ENCODE measurements around the gene SEMA4C.

SEMA4C gene

DNA sequence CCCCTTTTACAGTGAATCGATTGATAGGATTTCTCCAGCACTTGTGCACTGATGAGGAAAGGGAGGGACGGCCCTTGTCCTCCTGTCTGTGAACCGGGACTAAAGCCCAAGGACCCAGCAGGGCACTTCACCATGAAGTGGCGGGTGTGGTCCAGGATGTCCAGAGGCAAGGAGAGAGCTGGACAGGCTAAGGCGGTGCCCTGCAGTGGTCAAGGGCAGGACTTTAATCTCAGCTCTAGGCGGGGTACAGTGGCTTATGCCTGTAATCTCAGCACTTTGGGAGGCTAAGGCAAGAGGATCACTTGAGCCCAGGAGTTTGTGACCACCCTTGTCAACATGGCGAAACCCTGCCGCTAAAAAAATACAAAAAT lies 28.2 kb upstream of the SEMA4C start:
- H3K9ac ChIP-seq (ENCODE audit: low read length in 5 of 5) = no peak overlapping the region
- no peaks in the 10 kb centered on the region for H3K9me3 ChIP-seq (ENCODE audit: control insufficient read depth in 5 of 5, low read length in 5 of 5)
- no peak overlapping the region for H3K4me3 ChIP-seq (ENCODE audit: low read depth in 1 of 5, low read length in 5 of 5)
- H3K27me3 ChIP-seq (ENCODE audit: control insufficient read depth in 5 of 5, insufficient read depth in 4 of 5, low read length in 5 of 5) = no peaks in the 10 kb centered on the region
- H3K36me3 ChIP-seq (ENCODE audit: control insufficient read depth in 5 of 5, insufficient read depth in 5 of 5, low read length in 5 of 5) = no peaks in the 10 kb centered on the region
- H3K4me1 ChIP-seq (ENCODE audit: control insufficient read depth in 5 of 5, insufficient read depth in 5 of 5, low read length in 5 of 5) = peaks cover 0 to 6% (median 2%) of the 10 kb centered on the region in 5 donors
- no peak overlapping the region for H3K27ac ChIP-seq (ENCODE audit: low read depth, low read length)

DNA sequence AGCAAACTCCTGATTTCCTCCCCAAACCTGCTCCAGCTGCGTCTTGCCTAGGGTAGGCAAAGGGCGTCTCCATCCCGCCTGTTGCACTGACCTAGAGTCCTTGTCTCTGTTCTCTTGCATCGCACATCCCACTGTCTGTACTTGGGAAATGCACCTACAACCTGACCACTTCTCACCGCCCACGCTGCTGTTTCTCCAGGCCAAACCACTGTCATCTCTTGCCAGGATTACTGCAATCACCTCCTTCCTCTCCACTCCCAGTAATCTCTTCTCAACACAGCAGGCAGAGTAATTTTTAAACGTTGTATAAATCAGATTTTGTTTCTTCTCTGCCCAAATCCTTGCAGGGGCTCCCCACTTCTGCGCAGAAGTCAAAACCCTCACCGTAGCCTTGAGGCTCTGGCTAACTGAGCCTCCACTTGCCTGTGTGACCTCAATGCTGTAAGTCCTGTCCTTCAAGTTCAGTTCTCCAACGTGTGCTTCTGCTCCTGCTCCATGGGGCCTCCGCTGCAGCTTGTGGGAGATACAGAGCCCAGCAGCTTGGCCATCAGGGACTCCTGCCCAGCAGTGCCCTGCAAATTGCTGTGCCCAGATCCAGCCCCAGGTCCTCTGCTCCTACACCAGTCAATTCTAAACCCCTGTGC lies 27.7 kb upstream of the SEMA4C start:
- Histone ChIP-seq H3K27ac (ENCODE audit: low read depth, low read length) (no peak overlapping the region), H3K4me1 (ENCODE audit: control insufficient read depth in 5 of 5, insufficient read depth in 5 of 5, low read length in 5 of 5) (peaks cover 0 to 7% (median 4%) of the 10 kb centered on the region in 5 donors), H3K9me3 (ENCODE audit: control insufficient read depth in 5 of 5, low read length in 5 of 5) (no peaks in the 10 kb centered on the region), H3K27me3 (ENCODE audit: control insufficient read depth in 5 of 5, insufficient read depth in 4 of 5, low read length in 5 of 5) (no peaks in the 10 kb centered on the region), H3K36me3 (ENCODE audit: control insufficient read depth in 5 of 5, insufficient read depth in 5 of 5, low read length in 5 of 5) (no peaks in the 10 kb centered on the region), H3K4me3 (ENCODE audit: low read depth in 1 of 5, low read length in 5 of 5) (no peak overlapping the region), H3K9ac (ENCODE audit: low read length in 5 of 5) (no peak overlapping the region)

DNA sequence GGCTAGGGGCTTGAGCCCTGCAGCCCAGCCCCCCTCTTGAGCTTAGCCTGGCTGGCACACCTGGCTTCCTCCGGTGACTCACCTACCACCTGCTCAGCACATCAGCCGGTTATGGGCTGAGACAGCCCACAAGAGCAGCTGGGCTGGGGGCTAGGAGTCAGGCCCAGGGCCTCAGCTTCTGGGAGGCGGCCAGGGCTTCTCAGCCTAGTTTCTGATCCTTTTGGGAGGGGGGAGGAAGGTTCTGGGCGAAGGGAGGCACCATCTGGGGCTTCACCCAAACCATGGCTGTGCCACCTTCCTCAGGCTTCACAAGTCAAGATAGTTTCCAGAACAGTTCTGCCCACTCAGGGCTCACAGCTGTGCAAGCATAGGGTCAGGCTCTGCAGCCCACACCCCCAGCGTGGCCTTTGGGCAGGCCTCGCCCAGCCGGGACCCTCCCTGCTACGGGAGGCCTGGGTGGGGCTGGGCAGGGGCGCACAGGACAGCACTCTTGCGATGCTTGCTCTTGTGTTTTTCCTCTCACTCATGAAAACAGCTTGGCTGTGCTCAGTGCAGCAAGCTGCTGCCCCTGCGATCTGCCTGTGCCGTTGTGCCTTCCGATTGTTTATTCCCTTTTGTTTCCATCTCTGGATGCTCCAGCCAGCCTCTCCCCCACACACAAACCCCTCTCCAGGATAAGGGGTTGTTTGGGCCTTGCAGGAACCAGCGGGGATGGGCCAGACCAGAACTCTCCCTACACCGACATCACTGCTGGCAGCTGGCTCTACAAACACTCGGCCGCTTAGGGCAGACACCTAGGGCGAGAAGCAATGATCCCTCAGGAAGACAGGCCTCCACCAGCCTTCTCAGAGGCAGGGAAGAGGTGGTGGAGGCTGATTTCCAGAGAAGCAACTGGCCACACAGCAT lies 26.1 kb upstream of the SEMA4C start:
- peaks cover 3 to 23% (median 15%) of the 10 kb centered on the region in 5 donors for H3K4me1 ChIP-seq (ENCODE audit: control insufficient read depth in 5 of 5, insufficient read depth in 5 of 5, low read length in 5 of 5)
- no peaks in the 10 kb centered on the region for H3K36me3 ChIP-seq (ENCODE audit: control insufficient read depth in 5 of 5, insufficient read depth in 5 of 5, low read length in 5 of 5)
- no peak overlapping the region for H3K9ac ChIP-seq (ENCODE audit: low read length in 5 of 5)
- H3K27ac ChIP-seq (ENCODE audit: low read depth, low read length) = no peak overlapping the region
- H3K4me3 ChIP-seq (ENCODE audit: low read depth in 1 of 5, low read length in 5 of 5) = no peak overlapping the region
- no peaks in the 10 kb centered on the region for H3K9me3 ChIP-seq (ENCODE audit: control insufficient read depth in 5 of 5, low read length in 5 of 5)
- no peaks in the 10 kb centered on the region for H3K27me3 ChIP-seq (ENCODE audit: control insufficient read depth in 5 of 5, insufficient read depth in 4 of 5, low read length in 5 of 5)

DNA sequence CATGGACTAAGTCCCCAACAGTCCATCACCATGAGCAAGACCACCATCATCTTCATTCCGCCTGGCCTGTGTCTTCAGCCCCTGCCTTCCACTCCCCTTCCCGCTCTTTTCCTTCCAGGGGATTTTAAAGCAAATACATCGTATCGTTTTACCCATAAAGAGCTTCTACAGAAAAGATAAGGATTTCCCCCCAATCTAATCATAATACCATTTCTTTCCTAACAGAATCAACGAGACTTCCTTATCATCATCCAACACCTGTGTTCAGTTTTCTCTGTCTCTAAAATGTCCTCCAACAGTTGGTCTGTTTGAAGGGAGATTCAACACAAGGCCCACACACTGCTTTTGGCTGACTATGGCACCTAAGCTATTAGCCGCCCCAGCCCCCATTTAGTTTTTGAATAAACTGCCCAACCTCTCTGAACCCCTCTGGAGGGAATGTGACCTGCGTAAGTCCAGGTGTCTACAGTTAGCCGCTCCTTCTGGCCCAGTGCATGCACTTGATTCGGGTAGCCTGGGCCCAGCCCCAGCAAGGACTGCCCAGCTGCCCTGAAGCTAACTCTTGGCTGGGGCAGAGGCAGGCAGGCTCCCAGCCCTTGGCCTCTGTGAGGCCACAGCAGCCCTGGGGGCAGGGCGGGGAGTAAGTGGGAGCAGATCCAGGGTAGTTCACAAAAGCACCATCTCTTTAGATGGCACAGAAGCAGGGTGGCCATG lies 25.3 kb upstream of the SEMA4C start:
- H3K9ac ChIP-seq (ENCODE audit: low read length in 5 of 5) = no peak overlapping the region
- peaks cover 5 to 31% (median 17%) of the 10 kb centered on the region in 5 donors for H3K4me1 ChIP-seq (ENCODE audit: control insufficient read depth in 5 of 5, insufficient read depth in 5 of 5, low read length in 5 of 5)

DNA sequence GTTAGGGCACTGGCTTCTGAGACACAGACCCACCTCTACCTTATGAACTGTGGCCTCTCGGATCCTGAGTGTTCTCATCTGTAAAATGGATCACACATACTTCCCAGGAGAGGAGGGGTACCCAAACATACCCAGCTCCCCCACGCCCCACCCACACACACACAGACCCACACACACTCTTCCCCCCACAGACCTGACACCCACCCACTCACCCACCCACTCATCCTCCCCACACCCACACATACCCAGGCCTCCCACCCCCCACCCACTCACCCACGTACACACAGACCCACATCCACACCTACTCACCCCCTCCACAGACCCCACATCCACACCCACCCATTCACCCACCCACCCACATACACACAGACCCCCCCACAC lies 24.3 kb upstream of the SEMA4C start:
- peaks cover 5 to 32% (median 17%) of the 10 kb centered on the region in 5 donors for H3K4me1 ChIP-seq (ENCODE audit: control insufficient read depth in 5 of 5, insufficient read depth in 5 of 5, low read length in 5 of 5)
- no peak overlapping the region for H3K4me3 ChIP-seq (ENCODE audit: low read depth in 1 of 5, low read length in 5 of 5)
- no peaks in the 10 kb centered on the region for H3K9me3 ChIP-seq (ENCODE audit: control insufficient read depth in 5 of 5, low read length in 5 of 5)
- no peak overlapping the region for H3K9ac ChIP-seq (ENCODE audit: low read length in 5 of 5)
- H3K27ac ChIP-seq (ENCODE audit: low read depth, low read length) = no peak overlapping the region
- H3K36me3 ChIP-seq (ENCODE audit: control insufficient read depth in 5 of 5, insufficient read depth in 5 of 5, low read length in 5 of 5) = no peaks in the 10 kb centered on the region
- H3K27me3 ChIP-seq (ENCODE audit: control insufficient read depth in 5 of 5, insufficient read depth in 4 of 5, low read length in 5 of 5) = no peaks in the 10 kb centered on the region

More for the DNA sequence above, 25.3 kb upstream of the SEMA4C start:
- H3K9me3 ChIP-seq (ENCODE audit: control insufficient read depth in 5 of 5, low read length in 5 of 5) = no peaks in the 10 kb centered on the region
- H3K27ac ChIP-seq (ENCODE audit: low read depth, low read length) = no peak overlapping the region
- H3K27me3 ChIP-seq (ENCODE audit: control insufficient read depth in 5 of 5, insufficient read depth in 4 of 5, low read length in 5 of 5) = no peaks in the 10 kb centered on the region
- H3K36me3 ChIP-seq (ENCODE audit: control insufficient read depth in 5 of 5, insufficient read depth in 5 of 5, low read length in 5 of 5) = no peaks in the 10 kb centered on the region
- no peak overlapping the region for H3K4me3 ChIP-seq (ENCODE audit: low read depth in 1 of 5, low read length in 5 of 5)

DNA sequence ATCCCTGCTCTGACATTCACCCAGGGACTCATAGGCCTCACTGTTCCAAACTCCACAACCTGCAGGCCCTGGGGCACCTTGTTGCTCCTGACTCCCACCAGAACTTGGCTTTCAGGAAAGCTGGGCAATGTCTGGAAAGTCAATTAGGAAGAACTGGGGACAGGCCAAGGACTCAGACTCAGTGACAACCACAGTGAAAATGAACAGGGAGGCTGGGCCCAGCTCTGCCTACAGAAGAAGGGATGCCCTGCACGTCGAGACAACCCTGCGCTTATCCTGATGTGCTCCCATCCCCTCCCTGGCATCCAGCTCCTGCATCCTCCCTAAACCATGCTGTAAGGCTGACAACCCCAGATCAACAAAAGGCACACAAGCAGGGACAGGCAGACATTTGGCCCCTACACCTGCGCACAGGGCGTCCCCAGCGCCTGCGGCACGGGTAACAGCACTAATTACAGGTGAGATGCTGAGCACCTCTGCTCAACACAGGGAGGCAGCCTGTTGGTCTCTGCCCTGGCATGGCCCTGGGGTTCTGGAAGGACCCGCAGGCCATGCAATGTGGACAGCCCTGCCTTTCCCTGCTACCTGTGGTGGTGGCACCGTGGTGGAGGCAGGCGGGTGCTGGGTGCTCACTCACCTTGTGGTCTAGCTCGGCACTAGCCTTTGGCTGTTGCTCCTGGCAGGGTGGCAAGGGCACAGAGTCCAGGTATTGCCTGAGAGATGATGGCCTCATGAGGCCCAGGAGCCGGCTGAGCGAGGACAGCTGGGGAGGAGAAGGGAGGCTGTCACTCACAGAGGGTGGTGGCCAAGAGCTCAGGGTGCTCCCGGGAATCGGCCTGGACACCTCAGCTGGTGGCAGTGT lies 23.6 kb upstream of the SEMA4C start:
- H3K4me3 ChIP-seq (ENCODE audit: low read depth in 1 of 5, low read length in 5 of 5) = no peak overlapping the region
- H3K4me1 ChIP-seq (ENCODE audit: control insufficient read depth in 5 of 5, insufficient read depth in 5 of 5, low read length in 5 of 5) = peaks cover 6 to 36% (median 21%) of the 10 kb centered on the region in 5 donors
- H3K27ac ChIP-seq (ENCODE audit: low read depth, low read length) = no peak overlapping the region
- no peaks in the 10 kb centered on the region for H3K36me3 ChIP-seq (ENCODE audit: control insufficient read depth in 5 of 5, insufficient read depth in 5 of 5, low read length in 5 of 5)
- no peak overlapping the region for H3K9ac ChIP-seq (ENCODE audit: low read length in 5 of 5)
- no peaks in the 10 kb centered on the region for H3K27me3 ChIP-seq (ENCODE audit: control insufficient read depth in 5 of 5, insufficient read depth in 4 of 5, low read length in 5 of 5)
- no peaks in the 10 kb centered on the region for H3K9me3 ChIP-seq (ENCODE audit: control insufficient read depth in 5 of 5, low read length in 5 of 5)

DNA sequence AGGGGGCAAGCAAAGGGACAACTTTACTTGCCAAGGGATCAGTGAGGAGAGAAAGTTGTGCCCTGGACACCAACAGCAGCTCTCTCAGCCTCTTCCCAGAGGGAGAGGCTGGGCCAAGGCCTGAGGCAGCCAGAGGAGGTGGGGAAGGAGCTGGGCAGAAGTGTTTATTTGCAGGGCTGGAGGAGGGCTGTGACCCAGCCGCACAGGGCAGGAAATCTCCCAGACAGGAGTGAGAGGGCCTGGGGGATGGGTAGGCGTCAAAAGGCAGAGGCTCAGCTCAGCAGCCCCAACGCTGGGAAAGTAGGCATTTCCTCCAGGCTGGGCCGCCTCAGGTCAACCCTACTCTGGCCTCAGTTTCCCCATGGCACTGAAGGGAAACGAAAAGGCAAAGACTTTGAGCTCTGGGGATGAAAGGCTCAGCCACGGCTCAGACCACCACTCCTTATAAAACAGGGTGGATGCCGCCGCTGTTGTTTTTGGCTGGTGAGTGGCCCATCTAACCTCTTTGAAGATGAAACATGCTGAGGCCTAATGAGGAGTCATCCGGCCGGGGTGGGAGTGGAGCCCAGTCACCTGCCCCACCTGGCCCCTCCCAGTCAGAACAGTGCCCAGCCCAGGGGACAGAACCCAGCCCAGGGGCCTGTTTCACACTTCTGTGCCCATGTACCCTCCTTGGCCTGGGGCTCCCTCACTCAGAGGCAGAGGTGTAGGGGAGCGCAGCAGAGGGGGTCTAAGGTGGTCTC lies 21.9 kb upstream of the SEMA4C start:
- Histone ChIP-seq H3K9me3 (ENCODE audit: control insufficient read depth in 5 of 5, low read length in 5 of 5) (no peaks in the 10 kb centered on the region), H3K27ac (ENCODE audit: low read depth, low read length) (no peak overlapping the region), H3K9ac (ENCODE audit: low read length in 5 of 5) (peak overlapping the region in 2 of 5 donors; percentile 30 to 53), H3K4me3 (ENCODE audit: low read depth in 1 of 5, low read length in 5 of 5) (no peak overlapping the region), H3K36me3 (ENCODE audit: control insufficient read depth in 5 of 5, insufficient read depth in 5 of 5, low read length in 5 of 5) (no peaks in the 10 kb centered on the region), H3K4me1 (ENCODE audit: control insufficient read depth in 5 of 5, insufficient read depth in 5 of 5, low read length in 5 of 5) (peaks cover 10 to 52% (median 36%) of the 10 kb centered on the region in 5 donors), H3K27me3 (ENCODE audit: control insufficient read depth in 5 of 5, insufficient read depth in 4 of 5, low read length in 5 of 5) (no peaks in the 10 kb centered on the region)

DNA sequence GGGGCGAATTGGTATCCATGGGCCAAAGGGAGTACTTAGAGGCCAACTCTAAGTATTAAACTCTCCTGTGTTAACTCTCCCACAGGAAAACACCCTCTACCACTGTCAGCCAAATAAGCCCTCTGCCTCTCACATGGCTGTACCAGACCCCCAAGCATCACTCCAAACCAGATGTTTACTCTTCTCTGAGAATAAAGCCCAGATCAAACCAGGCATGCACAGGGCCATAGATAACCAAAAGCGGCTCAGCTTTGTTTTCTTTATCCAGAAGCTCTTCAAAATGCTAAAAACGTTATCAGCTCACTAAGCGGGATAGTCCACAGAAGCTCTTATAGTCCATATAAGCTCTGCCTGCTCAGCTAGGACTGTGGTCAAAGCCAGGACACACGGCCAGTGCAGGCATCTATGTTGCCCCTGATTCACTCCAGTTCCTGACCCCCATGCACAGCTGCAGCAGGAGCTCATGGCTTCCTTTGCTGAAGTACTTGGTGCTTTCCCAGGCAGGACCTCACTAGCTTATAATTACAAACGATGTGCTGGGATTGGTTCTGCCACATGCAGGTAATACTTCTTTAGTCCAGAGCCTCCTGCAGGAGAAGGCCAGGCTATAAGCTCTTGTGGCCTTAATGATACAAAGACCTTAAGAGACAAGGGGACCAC lies 21.0 kb upstream of the SEMA4C start:
- peaks cover 10 to 52% (median 36%) of the 10 kb centered on the region in 5 donors for H3K4me1 ChIP-seq (ENCODE audit: control insufficient read depth in 5 of 5, insufficient read depth in 5 of 5, low read length in 5 of 5)
- no peaks in the 10 kb centered on the region for H3K27me3 ChIP-seq (ENCODE audit: control insufficient read depth in 5 of 5, insufficient read depth in 4 of 5, low read length in 5 of 5)
- no peak overlapping the region for H3K9ac ChIP-seq (ENCODE audit: low read length in 5 of 5)
- H3K27ac ChIP-seq (ENCODE audit: low read depth, low read length) = no peak overlapping the region
- H3K36me3 ChIP-seq (ENCODE audit: control insufficient read depth in 5 of 5, insufficient read depth in 5 of 5, low read length in 5 of 5) = no peaks in the 10 kb centered on the region
- H3K4me3 ChIP-seq (ENCODE audit: low read depth in 1 of 5, low read length in 5 of 5) = no peak overlapping the region
- H3K9me3 ChIP-seq (ENCODE audit: control insufficient read depth in 5 of 5, low read length in 5 of 5) = no peaks in the 10 kb centered on the region

DNA sequence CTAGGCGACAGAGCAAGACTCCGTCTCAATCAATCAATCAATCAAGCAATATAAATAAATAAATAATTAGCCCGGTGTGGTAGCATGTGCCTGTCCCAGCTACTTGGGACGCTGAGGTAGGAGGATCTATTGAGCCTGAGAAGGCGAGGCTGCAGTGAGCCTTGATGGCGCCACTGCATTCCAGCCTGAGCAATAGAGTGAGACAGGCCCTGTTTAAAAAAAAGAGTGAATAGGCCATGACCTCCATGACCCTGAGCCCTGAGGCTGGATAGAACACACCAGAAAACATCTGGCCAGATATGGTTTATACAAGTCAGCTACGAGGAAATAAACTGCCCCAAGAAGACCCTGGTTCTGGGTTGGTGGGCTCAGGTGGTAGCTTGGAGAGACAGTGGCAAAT lies 20.4 kb upstream of the SEMA4C start:
- no peaks in the 10 kb centered on the region for H3K27me3 ChIP-seq (ENCODE audit: control insufficient read depth in 5 of 5, insufficient read depth in 4 of 5, low read length in 5 of 5)
- H3K4me1 ChIP-seq (ENCODE audit: control insufficient read depth in 5 of 5, insufficient read depth in 5 of 5, low read length in 5 of 5) = peaks cover 10 to 47% (median 37%) of the 10 kb centered on the region in 5 donors
- H3K36me3 ChIP-seq (ENCODE audit: control insufficient read depth in 5 of 5, insufficient read depth in 5 of 5, low read length in 5 of 5) = no peaks in the 10 kb centered on the region
- no peak overlapping the region for H3K4me3 ChIP-seq (ENCODE audit: low read depth in 1 of 5, low read length in 5 of 5)
- no peak overlapping the region for H3K9ac ChIP-seq (ENCODE audit: low read length in 5 of 5)
- H3K9me3 ChIP-seq (ENCODE audit: control insufficient read depth in 5 of 5, low read length in 5 of 5) = no peaks in the 10 kb centered on the region
- H3K27ac ChIP-seq (ENCODE audit: low read depth, low read length) = no peak overlapping the region
